Astrocyte of the spinal cord (primary cell): Measurements from ENCODE around the gene ZCCHC17.

Source experiments
- DNase-seq: peaks from one replicate; pipeline ENCODE4 v3.0.0; 2011; ENCODE audit warnings: low read depth, low spot score
- H3K4me3 ChIP-seq: 2 replicates; pipeline ENCODE4 v1.5.1; 2011; ENCODE audit warnings: low read depth, mild to moderate bottlenecking, low read length, moderate library complexity
- CTCF ChIP-seq: IDR thresholded peaks from 2 replicates; pipeline ENCODE4 v1.5.1; 2012; ENCODE audit warnings: low read depth, mild to moderate bottlenecking, low read length, inconsistent platforms
- in situ Hi-C: cut with HindIII; loops from 2 replicates; pipeline ENCODE4 v1.10.0; 2017; ENCODE audit warnings: low sequenced_read_pairs

The ZCCHC17 gene

DNA sequence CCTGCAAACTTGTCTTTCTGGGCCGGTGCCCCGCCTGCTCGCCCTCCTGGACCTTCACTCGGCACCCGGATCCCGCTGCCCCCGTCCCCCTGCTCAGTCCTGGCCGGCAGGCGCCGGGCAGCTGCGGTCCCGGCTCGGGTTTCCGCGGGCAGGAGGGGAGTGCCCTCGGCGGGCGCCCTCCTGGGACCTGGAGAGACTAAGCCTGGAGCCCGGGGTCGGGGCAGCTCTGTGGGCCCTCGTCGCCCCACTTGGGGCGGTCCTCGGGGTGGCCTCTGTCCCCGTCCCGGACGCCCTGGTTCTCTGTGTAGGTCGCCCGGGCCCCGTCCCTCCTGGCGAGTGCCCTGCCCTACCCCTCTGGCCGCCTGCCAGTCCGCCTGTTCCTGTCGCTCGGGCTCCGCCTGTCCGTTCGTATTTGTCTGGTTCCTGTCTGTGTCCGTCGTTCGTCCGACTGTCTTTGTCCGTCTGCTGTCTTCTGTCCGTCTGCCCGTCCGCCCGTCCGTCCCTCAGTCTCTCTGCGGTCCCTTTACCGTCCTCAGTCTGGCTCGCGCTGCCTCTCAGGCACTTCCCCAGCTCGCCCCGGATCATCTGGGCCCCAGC, 116.7 kb downstream of the ZCCHC17 start:
- H3K4me3 ChIP-seq = peak overlapping the region; percentile 59
- no peak for TF ChIP-seq CTCF
- DNase-seq = peak; percentile 29
- in situ Hi-C loops = no loop called here
